Stomach (tissue), 9 donors: Measurements from ENCODE around the gene TMC5. TPM values are rescaled to one million over a fixed set of nuclear protein-coding genes. Genes with fewer than 3 reads are reported as not detected.

Source experiments
- DNase-seq, 2 donors: peaks; one replicate each; pipeline versions ENCODE4 v3.0.0 to v3.0.0-alpha.2; 2013 to 2019
- H3K27ac ChIP-seq, 5 donors: fragments of 200-600 bp in 4 of 5; sonication (generic) in 4 of 5; one replicate each; pipeline ENCODE4 v1.5.1; 2013 to 2019; ENCODE audit warnings: mild to moderate bottlenecking in 1 of 5, moderate library complexity in 1 of 5
- H3K27me3 ChIP-seq, 3 donors: fragments of 200-600 bp; sonication (generic); one replicate each; pipeline ENCODE4 v1.5.1; 2017 to 2019; ENCODE audit warnings: mixed run types in 1 of 3
- H3K36me3 ChIP-seq, 4 donors: fragments of 200-600 bp; sonication (generic); 1 replicate in 3 of 4; 2 replicates in 1 of 4; pipeline ENCODE4 v1.5.1; 2016 to 2019
- H3K4me1 ChIP-seq, 4 donors: fragments of 200-600 bp; sonication (generic); one replicate each; pipeline ENCODE4 v1.5.1; 2016 to 2019
- H3K4me3 ChIP-seq, 4 donors: fragments of 200-600 bp; sonication (generic) in 3 of 4; one replicate each; pipeline ENCODE4 v1.5.1; 2016 to 2019; ENCODE audit warnings: mild to moderate bottlenecking in 1 of 4
- H3K9me3 ChIP-seq, 4 donors: fragments of 200-600 bp; sonication (generic); one replicate each; pipeline ENCODE4 v1.5.1; 2016 to 2019
- CTCF ChIP-seq, 7 experiments: fragments of 450-650 bp in 4 of 7; fragments of 200-600 bp in 3 of 7; sonication (generic) in 3 of 7; IDR thresholded peaks; one replicate each; pipeline ENCODE4 v1.5.1; 2016 to 2019; ENCODE audit warnings: antibody characterized with exemption in 7 of 7, control low read depth in 2 of 7, mild to moderate bottlenecking in 1 of 7
- EP300 ChIP-seq: sonication (generic); formaldehyde crosslinking; IDR thresholded peaks from one replicate; pipeline ENCODE4 v1.6.1; 2017; ENCODE audit warnings: antibody characterized with exemption
- POLR2A ChIP-seq, 4 donors: fragments of 450-650 bp; IDR thresholded peaks; one replicate each; pipeline ENCODE4 v1.6.1; 2016; ENCODE audit warnings: antibody characterized with exemption in 4 of 4, control low read depth in 2 of 4, mild to moderate bottlenecking in 1 of 4, moderate library complexity in 1 of 4
- POLR2AphosphoS5 ChIP-seq, 3 donors: sonication (generic); formaldehyde crosslinking; IDR thresholded peaks; one replicate each; pipeline ENCODE4 v1.6.1; 2016; ENCODE audit warnings: antibody characterized with exemption in 3 of 3
- WGBS, 5 donors: extraction: QIAGEN DNeasy Blood & Tissue Kit in 3 of 5; methylation state at CpG; one replicate each; pipeline versions ENCODE4 v1.1.5 to v1.1.7; 2013 to 2018; 5-methylcytosine and 5-hydroxymethylcytosine counted together
- intact Hi-C: fragments of 100-400 bp; cut with DNase I; formaldehyde crosslinking; loops from one replicate; pipeline ENCODE4 v1.15.1; 2023; ENCODE audit warnings: low total_unique reads
- polyA plus RNA-seq, 3 donors: library from polyadenylated mRNA; stranded (reverse); fragments of 200-250 nt; gene quantifications; one replicate each; pipeline ENCODE4 v1.2.3, GENCODE V29; 2013
- total RNA-seq, 5 donors: library from RNA; depleted of rRNA; stranded (reverse); fragments of >200 nt; gene quantifications; one replicate each; pipeline versions ENCODE4 v1.1.0 to v1.2.3, GENCODE V29; 2014 to 2016
- donor health status: healthy with polysubstance abuse.
- donor health status: Bipolar disorder and iron deficiency.
- donor health status: healthy.

TMC5 gene
- total and polyA plus RNA-seq, 8 donors = 7.2 to 92.7 (median 28.2) TPM

- H3K36me3 ChIP-seq = peaks cover 2 to 92% (median 46%) of the 10 kb centered on the region in 4 donors
- 81 to 89% (median 82%) methylated on average over 4 to 5 of the region's 5 CpGs for WGBS, 5 donors
These were observed 56.9 kb downstream of the TMC5 start for GRCh38 chr16:19474617-19475016.

GRCh38 chr16:19478505-19478904, 60.8 kb downstream of the TMC5 start:
- Histone ChIP-seq H3K4me1 (no peaks in the 10 kb centered on the region), H3K4me3 (no peak overlapping the region), H3K27ac (peak overlapping the region in 1 of 5 donors; percentile 56), H3K9me3 (no peaks in the 10 kb centered on the region), H3K36me3 (peaks cover 13 to 85% (median 41%) of the 10 kb centered on the region in 4 donors), H3K27me3 (no peaks in the 10 kb centered on the region)
- no peak for DNase-seq
- WGBS, 5 donors = 51 to 98% (median 95%) methylated on average over 1 of the region's 1 CpG
- TF ChIP-seq EP300 (no peak), POLR2AphosphoS5 (IDR thresholded peaks at IDR 0.05) (no peak), POLR2A (IDR thresholded peaks at IDR 0.05) (no peak)
- intact Hi-C loops = no loop called here

More at GRCh38 chr16:19474617-19475016, 56.9 kb downstream of the TMC5 start:
- no peak for DNase-seq
- TF ChIP-seq POLR2A (IDR thresholded peaks at IDR 0.05) (no peak), POLR2AphosphoS5 (IDR thresholded peaks at IDR 0.05) (no peak), CTCF (IDR thresholded peaks at IDR 0.05) (no peak), EP300 (no peak)
- no peak overlapping the region for H3K27ac ChIP-seq
- no peaks in the 10 kb centered on the region for H3K27me3 ChIP-seq
- H3K4me1 ChIP-seq = no peaks in the 10 kb centered on the region
- no peak overlapping the region for H3K4me3 ChIP-seq
- intact Hi-C loops = no loop called here
- no peaks in the 10 kb centered on the region for H3K9me3 ChIP-seq

GRCh38 chr16:19479302-19479721, 61.6 kb downstream of the TMC5 start:
- intact Hi-C loops = no loop called here
- H3K27me3 ChIP-seq = no peaks in the 10 kb centered on the region
- H3K4me1 ChIP-seq = no peaks in the 10 kb centered on the region
- no peak overlapping the region for H3K4me3 ChIP-seq
- TF ChIP-seq EP300 = no peak
- TF ChIP-seq POLR2AphosphoS5 (IDR thresholded peaks at IDR 0.05) = no peak
- TF ChIP-seq CTCF (IDR thresholded peaks at IDR 0.05) = no peak
- TF ChIP-seq POLR2A (IDR thresholded peaks at IDR 0.05) = no peak
- peaks cover 13 to 85% (median 41%) of the 10 kb centered on the region in 4 donors for H3K36me3 ChIP-seq
- H3K9me3 ChIP-seq = no peaks in the 10 kb centered on the region
- peak overlapping the region in 1 of 5 donors; percentile 56 for H3K27ac ChIP-seq
- DNase-seq = no peak
- WGBS, 5 donors = 38 to 51% (median 48%) methylated on average over 3 of the region's 3 CpGs

GRCh38 chr16:19481296-19481695, 63.6 kb downstream of the TMC5 start:
- no peak overlapping the region for H3K27ac ChIP-seq

More at GRCh38 chr16:19481296-19481695, 63.6 kb downstream of the TMC5 start:
- no peak for TF ChIP-seq POLR2A (IDR thresholded peaks at IDR 0.05)
- TF ChIP-seq POLR2AphosphoS5 (IDR thresholded peaks at IDR 0.05) = no peak
- TF ChIP-seq EP300 = no peak
- no peak for TF ChIP-seq CTCF (IDR thresholded peaks at IDR 0.05)
- peaks cover 7 to 83% (median 43%) of the 10 kb centered on the region in 4 donors for H3K36me3 ChIP-seq
- no peak overlapping the region for H3K4me3 ChIP-seq
- no peaks in the 10 kb centered on the region for H3K4me1 ChIP-seq
- no peaks in the 10 kb centered on the region for H3K9me3 ChIP-seq
- WGBS, 5 donors = 84 to 92% (median 91%) methylated on average over 2 of the region's 2 CpGs
- intact Hi-C loops = no loop called here
- no peak for DNase-seq
- H3K27me3 ChIP-seq = no peaks in the 10 kb centered on the region
